WTC11 (cell line): Measurements from ENCODE around the gene EMSY.

ENCODE experiments used
- CREM ChIP-seq: sonication (generic); formaldehyde crosslinking; IDR thresholded peaks from 2 replicates; pipeline ENCODE4 v1.8.1; 2022; ENCODE audit warnings: mild to moderate bottlenecking, missing genetic modification reagents, moderate library complexity
- FOXP1 ChIP-seq: sonication (generic); formaldehyde crosslinking; IDR thresholded peaks from 2 replicates; pipeline ENCODE4 v1.8.0; 2022; ENCODE audit warnings: missing genetic modification reagents, mild to moderate bottlenecking, moderate library complexity, borderline replicate concordance
- GRHL2 ChIP-seq: fragments of 250-450 bp; sonication (Bioruptor Pico); IDR thresholded peaks from 2 replicates; pipeline ENCODE4 v1.8.0; 2022; ENCODE audit warnings: mild to moderate bottlenecking, moderate library complexity; ENCODE audit not compliant: insufficient replicate concordance, severe bottlenecking
- HMGA2 ChIP-seq: fragments of 250-450 bp; sonication (Bioruptor Pico); IDR thresholded peaks from 2 replicates; pipeline ENCODE4 v1.4.0; 2021; ENCODE audit warnings: mild to moderate bottlenecking, moderate library complexity
- MXD4 ChIP-seq: fragments of 250-450 bp; sonication (Bioruptor Pico); IDR thresholded peaks from 2 replicates; pipeline ENCODE4 v1.8.0; 2021; ENCODE audit warnings: mild to moderate bottlenecking, moderate library complexity, borderline replicate concordance
- NR2C2 ChIP-seq: sonication (generic); formaldehyde crosslinking; IDR thresholded peaks from 2 replicates; pipeline ENCODE4 v1.8.0; 2022; ENCODE audit warnings: mild to moderate bottlenecking, missing genetic modification reagents
- TCF7 ChIP-seq: sonication (generic); formaldehyde crosslinking; IDR thresholded peaks from 2 replicates; pipeline ENCODE4 v1.8.0; 2022; ENCODE audit warnings: mild to moderate bottlenecking, low read depth, missing genetic modification reagents, moderate library complexity
- TP53 ChIP-seq: sonication (generic); formaldehyde crosslinking; IDR thresholded peaks from 2 replicates; pipeline ENCODE4 v1.8.1; 2023; ENCODE audit warnings: mild to moderate bottlenecking, missing genetic modification reagents
- ZNF263 ChIP-seq: sonication (generic); formaldehyde crosslinking; IDR thresholded peaks from 2 replicates; pipeline ENCODE4 v1.8.1; 2022; ENCODE audit warnings: low read depth, mild to moderate bottlenecking, moderate library complexity, missing genetic modification reagents
- TF ChIP-seq, protein P1 (sequence below): fragments of 200-600 bp; IDR thresholded peaks from 2 replicates; pipeline ENCODE4 v1.8.0; 2022; ENCODE audit warnings: antibody characterized with exemption
- TF ChIP-seq, protein P2 (sequence below): sonication (generic); formaldehyde crosslinking; IDR thresholded peaks from 2 replicates; pipeline ENCODE4 v1.8.1; 2023; ENCODE audit warnings: mild to moderate bottlenecking, missing genetic modification reagents, borderline replicate concordance
- TF ChIP-seq, protein P3 (sequence below): sonication (generic); formaldehyde crosslinking; IDR thresholded peaks from 2 replicates; pipeline ENCODE4 v1.8.1; 2022; ENCODE audit warnings: low read depth, missing genetic modification reagents, borderline replicate concordance
- TF ChIP-seq, protein P4 (sequence below): sonication (generic); formaldehyde crosslinking; IDR thresholded peaks from 2 replicates; pipeline ENCODE4 v1.8.1; 2023; ENCODE audit warnings: mild to moderate bottlenecking, missing genetic modification reagents, moderate library complexity

DNA sequence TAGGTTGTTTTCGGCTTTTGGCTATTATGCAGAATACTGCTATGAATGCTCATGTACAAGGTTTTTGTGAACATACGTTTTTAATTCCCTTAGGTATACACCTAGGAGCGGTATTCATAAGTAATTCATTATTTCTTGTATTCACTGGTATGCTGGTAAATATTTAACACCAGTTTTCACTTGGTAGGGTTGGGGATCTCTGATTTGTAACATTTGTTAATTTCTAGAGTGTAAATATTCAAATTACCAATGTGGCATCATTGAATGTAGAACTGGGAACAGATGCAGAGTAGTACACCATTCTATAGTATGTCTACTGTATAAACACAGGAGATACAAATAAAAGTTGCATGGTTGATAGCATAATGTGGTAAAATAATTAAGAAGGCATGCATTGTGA is 47.4 kb upstream of the EMSY start:
- TF ChIP-seq, protein P1, sequence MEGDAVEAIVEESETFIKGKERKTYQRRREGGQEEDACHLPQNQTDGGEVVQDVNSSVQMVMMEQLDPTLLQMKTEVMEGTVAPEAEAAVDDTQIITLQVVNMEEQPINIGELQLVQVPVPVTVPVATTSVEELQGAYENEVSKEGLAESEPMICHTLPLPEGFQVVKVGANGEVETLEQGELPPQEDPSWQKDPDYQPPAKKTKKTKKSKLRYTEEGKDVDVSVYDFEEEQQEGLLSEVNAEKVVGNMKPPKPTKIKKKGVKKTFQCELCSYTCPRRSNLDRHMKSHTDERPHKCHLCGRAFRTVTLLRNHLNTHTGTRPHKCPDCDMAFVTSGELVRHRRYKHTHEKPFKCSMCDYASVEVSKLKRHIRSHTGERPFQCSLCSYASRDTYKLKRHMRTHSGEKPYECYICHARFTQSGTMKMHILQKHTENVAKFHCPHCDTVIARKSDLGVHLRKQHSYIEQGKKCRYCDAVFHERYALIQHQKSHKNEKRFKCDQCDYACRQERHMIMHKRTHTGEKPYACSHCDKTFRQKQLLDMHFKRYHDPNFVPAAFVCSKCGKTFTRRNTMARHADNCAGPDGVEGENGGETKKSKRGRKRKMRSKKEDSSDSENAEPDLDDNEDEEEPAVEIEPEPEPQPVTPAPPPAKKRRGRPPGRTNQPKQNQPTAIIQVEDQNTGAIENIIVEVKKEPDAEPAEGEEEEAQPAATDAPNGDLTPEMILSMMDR = no peak
- TF ChIP-seq TCF7 (CRISPR knock-in tag) (no peak), HMGA2 (CRISPR knock-in tag) (no peak), ZNF263 (no peak), FOXP1 (CRISPR knock-in tag) (no peak), NR2C2 (CRISPR knock-in tag) (no peak), MXD4 (CRISPR knock-in tag) (no peak), CREM (CRISPR knock-in tag) (no peak), GRHL2 (CRISPR knock-in tag) (no peak), TP53 (no peak)
- TF ChIP-seq, protein P2, sequence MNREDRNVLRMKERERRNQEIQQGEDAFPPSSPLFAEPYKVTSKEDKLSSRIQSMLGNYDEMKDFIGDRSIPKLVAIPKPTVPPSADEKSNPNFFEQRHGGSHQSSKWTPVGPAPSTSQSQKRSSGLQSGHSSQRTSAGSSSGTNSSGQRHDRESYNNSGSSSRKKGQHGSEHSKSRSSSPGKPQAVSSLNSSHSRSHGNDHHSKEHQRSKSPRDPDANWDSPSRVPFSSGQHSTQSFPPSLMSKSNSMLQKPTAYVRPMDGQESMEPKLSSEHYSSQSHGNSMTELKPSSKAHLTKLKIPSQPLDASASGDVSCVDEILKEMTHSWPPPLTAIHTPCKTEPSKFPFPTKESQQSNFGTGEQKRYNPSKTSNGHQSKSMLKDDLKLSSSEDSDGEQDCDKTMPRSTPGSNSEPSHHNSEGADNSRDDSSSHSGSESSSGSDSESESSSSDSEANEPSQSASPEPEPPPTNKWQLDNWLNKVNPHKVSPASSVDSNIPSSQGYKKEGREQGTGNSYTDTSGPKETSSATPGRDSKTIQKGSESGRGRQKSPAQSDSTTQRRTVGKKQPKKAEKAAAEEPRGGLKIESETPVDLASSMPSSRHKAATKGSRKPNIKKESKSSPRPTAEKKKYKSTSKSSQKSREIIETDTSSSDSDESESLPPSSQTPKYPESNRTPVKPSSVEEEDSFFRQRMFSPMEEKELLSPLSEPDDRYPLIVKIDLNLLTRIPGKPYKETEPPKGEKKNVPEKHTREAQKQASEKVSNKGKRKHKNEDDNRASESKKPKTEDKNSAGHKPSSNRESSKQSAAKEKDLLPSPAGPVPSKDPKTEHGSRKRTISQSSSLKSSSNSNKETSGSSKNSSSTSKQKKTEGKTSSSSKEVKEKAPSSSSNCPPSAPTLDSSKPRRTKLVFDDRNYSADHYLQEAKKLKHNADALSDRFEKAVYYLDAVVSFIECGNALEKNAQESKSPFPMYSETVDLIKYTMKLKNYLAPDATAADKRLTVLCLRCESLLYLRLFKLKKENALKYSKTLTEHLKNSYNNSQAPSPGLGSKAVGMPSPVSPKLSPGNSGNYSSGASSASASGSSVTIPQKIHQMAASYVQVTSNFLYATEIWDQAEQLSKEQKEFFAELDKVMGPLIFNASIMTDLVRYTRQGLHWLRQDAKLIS (CRISPR knock-in tag) = no peak
- TF ChIP-seq, protein P3, sequence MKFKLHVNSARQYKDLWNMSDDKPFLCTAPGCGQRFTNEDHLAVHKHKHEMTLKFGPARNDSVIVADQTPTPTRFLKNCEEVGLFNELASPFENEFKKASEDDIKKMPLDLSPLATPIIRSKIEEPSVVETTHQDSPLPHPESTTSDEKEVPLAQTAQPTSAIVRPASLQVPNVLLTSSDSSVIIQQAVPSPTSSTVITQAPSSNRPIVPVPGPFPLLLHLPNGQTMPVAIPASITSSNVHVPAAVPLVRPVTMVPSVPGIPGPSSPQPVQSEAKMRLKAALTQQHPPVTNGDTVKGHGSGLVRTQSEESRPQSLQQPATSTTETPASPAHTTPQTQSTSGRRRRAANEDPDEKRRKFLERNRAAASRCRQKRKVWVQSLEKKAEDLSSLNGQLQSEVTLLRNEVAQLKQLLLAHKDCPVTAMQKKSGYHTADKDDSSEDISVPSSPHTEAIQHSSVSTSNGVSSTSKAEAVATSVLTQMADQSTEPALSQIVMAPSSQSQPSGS (CRISPR knock-in tag) = no peak
- TF ChIP-seq, protein P4, sequence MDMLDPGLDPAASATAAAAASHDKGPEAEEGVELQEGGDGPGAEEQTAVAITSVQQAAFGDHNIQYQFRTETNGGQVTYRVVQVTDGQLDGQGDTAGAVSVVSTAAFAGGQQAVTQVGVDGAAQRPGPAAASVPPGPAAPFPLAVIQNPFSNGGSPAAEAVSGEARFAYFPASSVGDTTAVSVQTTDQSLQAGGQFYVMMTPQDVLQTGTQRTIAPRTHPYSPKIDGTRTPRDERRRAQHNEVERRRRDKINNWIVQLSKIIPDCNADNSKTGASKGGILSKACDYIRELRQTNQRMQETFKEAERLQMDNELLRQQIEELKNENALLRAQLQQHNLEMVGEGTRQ = no peak
